GM18867 (cell line): ENCODE measurements around the gene CTDP1.
"Not testable (repeated sequence)": the region's sequence is repeated elsewhere in the genome, so short reads cannot be mapped to it uniquely, and the experiment has no call there.

ENCODE experiments used
- ATAC-seq: cut with Tn5 transposase; IDR thresholded peaks from one replicate; pipeline ENCODE4 v1.9.1; 2021; ENCODE audit warnings: mild to moderate bottlenecking, moderate library complexity; ENCODE audit not compliant: unreplicated experiment

The CTDP1 gene

DNA sequence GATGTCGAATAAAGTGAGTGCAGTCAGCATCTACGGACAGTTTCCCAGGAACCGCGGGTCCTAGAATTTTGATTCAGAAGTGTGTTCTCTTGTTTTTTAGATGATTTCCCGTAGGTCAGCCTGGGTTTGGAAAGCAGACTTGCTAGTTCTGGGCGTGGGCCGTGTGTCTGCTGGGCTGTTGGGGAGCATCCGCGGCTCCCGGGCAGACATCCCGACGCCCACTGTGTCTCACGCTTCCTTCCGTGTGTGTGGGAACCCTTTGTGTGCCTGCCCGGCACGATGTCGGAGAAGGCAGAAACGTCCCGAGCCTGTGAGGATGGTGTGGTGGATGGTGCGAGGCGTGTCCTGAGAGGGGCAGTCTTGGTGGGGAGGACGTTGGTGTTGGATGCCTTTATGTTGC, 18.4 kb downstream of the CTDP1 start:
- ATAC-seq, result no peak

DNA sequence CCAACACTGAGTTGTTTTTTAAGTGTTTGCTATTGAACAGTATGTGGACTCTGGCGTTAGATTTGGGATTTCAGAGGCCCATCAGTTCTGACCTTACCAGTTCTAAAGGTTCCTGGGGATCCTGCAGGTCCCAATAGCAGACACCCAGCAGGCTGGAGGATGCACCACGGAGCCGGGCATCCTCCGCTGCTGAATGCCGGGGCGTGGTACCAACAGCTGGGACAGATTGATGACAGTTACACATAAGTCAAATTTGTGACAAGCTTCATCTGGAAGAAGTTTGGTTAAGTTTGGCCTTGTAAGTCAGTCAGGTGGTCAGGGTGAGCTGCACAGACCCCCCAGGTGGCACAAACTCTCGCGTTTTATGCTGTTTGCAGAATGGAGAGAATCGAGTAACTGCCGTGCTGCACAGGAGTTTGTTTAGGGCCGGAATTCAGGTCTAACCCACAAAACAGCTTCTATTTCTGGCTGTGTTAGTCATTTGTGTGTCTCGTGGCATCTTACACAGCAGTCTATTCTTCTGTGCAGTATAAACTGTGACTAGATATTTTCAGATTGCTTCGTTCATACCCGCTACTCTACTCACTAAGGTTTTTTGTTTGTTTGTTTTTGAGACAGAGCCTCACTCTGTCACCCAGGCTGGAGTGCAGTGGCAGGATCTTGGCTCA, 19.2 kb downstream of the CTDP1 start:
- ATAC-seq, result no peak

DNA sequence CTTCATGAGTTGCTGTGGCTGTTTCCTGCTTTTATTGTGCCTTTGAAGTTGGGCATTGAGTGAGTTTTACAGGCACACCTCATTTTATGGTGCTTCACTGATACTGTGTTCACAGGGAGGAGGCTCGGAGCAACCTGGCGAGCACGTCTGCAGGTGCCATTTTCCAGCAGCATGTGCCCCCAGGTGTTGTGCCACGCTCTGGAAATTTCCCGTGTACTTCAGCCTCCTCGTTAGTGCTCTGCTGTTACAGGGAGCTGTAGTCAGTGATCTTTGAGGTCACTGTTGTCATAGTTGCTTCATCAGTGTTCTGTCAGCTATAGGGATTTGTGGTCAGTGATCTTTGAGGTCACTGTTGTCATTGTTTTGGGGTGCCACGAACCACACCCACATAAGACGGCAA, 20.1 kb downstream of the CTDP1 start:
- ATAC-seq, result no peak

DNA sequence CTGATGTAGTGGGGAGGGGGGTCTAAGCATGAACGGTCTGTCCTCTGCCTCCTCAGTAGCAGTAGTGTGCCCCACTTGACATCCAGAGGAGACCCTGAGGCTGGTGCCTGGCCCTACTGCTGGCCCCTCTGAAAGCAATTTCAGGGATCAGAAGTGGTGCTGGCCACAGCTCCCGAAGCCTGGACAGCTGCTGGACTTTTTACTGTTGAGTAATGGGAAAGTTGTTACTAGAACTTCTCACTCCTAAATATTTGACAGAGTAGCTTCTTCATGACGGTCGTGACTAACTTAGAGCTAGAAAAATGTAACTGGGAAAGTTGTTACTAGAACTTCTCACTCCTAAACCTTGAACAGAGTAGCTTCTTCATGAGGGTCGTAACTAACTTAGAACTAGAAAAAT, 23.3 kb downstream of the CTDP1 start:
- ATAC-seq, result no peak

DNA sequence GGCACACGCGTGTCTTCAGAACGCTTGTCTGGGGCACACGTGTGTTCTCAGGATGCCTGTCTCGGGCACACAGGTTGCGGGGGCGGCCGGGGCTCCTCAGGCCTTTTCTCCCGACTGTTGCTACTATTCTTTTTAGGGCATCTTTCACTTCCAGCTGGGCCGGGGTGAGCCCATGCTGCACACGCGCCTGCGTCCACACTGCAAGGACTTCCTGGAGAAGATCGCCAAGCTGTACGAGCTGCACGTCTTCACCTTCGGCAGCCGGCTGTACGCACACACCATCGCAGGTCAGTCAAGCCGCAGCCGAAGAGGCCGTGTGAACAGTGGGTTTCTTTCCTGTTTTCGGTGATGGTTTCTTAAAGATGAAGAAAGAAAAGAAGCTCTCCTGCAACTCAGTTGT, 25.0 kb downstream of the CTDP1 start:
- ATAC-seq, result no peak

DNA sequence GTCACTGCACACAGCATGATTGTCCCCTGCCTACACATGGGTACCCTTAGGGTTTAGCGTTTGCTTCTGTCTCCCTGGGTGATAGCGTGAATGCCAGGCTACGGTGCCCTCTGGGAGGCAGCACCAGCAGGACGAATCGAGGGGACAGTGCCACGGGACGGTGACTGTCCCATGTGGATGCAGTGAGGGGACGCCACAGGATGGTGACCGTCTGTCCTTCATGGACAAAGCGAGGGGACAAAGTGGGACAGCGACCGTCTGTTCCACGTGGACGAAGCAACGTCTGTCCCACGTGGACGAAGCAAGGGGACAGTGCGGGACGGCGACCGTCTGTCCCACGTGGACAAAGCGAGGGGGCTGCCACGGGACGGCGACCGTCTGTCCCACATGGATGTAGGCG, 25.7 kb downstream of the CTDP1 start:
- ATAC-seq, result no peak

DNA sequence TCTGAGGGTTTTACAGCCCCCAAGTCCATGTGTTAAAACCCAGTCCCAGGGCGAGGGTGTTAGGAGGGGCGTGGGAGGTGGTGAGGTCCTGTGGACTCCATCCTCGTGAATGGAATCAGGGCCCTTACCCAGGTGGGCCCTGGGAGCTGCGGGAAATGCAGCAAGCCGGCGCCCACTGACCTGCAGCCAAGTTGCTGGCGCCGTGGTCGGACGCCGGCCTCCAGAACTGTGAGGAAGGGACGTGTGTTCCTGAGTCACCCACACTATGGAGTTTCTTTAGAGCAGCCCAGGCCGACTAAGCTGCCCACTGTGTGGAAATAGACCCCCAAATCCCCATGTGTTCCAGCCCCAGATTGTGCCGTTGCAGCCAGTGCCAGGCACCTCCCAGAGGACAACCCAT, 26.4 kb downstream of the CTDP1 start:
- ATAC-seq, result no peak

DNA sequence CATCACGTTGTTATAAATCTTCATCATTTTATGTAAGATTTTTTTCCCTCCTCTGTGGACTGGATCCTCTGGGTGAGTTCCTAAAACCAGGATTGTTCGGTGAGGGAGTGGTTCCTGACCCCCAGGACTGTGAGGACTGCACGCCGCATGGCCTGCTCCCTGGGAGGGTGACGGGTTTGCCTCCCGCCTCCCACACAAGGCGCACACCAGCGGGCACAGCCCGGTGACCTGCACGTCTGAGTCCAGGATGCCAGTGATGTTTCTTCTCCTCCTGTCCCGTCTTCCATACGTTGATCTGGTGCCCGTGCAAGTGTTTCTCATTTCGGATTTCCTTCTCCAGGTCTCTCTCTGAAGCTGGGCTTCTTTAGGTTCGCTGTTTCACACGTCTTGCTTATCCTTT, 27.1 kb downstream of the CTDP1 start:
- ATAC-seq, result no peak

DNA sequence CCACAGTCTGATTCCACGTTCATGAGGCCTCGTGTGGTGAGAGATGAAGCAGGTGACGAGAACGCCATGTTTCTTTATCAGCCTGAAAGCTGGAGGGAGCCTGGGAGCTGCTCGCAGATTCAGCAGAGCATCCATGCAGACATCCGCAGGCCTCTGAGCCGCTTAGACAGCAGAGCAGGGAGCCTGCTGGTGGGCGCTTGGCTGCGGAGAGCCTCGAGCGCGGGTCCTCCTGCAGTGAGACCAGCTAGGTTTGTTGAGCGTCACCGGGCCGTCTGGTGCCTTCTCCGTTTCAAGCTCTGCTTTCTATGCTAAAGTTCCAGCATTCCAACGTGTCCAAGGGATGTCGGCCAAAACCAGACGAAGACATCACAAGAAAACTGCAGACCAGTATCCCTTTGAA, 27.6 kb downstream of the CTDP1 start:
- ATAC-seq, result no peak

DNA sequence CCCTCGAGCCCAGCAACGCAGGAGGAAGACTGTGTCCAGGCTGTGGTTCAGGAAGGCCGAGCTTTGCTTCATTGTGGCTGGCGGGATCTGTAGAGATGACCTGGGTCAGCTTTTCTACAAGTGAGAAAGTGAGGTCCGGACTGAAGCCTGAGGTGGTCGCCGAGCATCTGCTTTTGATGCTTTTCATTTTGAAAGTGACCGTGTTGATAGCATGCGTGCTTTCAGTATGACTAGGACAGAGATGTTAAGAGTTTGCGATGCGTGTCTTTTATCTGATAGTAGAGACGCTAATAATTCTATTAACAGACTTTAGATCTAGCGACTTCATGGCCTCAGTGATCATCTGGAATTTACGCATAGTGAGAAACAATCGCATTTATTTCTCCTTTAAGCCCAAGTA, 28.1 kb downstream of the CTDP1 start:
- no peak for ATAC-seq

DNA sequence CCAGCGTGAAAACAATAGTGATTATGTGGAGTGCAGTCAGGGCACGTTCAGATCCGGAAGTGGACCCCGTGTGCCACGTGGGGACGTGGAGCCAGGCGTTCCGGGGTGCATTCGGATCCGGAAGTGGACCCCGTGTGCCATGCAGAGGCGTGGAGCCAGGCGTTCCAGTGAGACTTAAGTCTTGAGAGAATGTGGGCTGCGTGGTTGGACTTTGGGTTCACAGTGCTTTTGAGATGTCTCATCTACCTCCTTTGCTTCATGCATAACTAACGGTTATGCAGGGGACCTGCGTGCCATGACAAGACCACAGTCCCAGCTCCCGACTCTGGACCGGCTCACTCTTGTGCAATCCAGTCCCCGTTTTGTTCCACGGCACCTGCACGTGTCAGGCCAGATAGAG, 28.8 kb downstream of the CTDP1 start:
- ATAC-seq, result no peak

DNA sequence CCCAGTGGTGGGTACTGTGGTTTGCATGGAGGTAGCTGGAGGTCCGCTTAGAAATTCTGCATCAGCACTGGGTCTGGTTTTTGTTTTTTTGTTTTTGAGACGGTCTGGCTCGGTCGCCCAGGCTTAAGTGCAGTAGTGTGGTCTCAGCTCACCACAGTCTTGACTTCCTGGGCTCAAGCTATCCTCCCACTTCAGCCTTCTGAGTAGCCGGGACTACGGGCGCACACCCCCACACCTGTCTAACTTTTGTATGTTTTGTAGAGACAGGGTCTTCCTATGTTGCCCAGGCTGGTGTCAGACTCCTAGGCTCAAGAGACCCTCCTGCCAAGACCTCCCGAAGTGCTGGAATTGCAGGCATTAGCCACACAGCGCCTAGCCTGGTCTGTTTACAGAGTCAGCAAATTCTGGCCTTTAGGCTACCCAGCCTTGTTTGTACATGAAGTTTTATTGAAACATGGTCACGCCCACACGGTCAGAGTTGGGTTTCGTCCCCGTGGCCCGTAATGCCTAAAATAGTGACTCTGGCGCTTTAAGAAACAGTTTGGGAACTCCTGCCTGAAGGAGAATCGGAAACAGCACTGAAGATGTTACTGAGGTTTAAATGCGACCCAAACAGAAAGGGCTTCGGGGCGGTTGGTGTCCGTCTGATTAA, 32.7 kb downstream of the CTDP1 start:
- ATAC-seq, result no peak

DNA sequence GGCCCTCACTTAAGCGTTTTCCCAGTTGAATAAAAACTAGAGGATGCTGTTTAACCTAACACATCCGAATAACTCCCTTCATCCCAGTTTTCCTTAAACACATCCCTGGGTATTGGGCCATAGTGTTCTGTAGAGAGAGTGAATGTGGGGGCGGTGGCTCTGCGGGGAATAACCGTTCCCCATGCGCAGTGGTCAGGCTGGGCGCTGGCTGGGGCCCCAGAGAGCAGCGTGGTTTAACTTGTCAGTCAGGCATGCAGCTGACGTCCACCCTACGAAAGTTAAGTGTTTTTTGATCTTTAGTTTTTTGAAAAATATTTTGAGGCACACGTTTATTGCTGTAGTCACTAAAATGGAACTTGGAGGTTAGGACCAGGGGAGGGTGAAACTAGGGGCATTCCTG, 33.7 kb downstream of the CTDP1 start:
- ATAC-seq, result no peak

DNA sequence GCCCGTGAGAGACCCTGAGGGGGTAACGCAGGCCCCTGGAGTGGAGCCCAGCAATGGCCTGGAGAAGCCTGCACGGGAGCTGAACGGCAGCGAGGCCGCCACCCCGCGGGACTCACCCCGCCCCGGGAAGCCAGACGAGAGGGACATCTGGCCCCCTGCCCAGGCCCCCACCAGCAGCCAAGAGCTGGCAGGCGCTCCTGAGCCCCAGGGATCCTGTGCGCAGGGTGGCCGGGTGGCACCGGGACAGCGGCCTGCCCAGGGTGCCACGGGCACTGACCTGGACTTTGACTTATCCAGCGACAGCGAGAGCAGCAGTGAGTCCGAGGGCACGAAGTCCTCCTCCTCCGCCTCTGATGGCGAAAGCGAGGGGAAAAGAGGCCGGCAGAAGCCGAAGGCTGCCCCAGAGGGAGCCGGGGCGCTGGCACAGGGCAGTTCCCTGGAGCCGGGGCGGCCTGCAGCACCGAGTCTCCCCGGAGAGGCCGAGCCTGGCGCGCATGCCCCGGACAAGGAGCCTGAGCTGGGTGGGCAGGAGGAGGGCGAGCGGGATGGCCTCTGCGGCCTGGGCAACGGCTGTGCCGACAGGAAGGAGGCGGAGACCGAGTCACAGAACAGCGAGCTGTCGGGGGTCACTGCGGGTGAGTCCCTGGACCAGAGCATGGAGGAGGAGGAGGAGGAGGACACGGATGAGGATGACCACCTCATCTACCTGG, 35.1 kb downstream of the CTDP1 start:
- ATAC-seq, result no peak

DNA sequence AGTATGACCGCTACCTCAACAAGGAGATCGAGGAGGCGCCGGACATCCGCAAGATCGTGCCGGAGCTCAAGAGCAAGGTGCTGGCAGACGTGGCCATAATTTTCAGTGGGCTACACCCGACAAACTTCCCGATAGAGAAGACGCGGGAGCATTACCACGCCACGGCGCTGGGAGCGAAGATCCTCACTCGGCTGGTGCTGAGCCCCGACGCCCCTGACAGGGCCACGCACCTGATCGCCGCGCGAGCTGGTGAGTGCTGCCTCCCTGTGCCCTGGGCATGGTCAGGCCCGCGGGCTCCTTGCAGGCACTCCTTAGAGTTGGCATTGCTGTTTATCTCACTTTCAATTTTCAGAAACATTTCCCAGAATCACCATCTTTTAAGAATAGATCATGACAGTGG, 35.7 kb downstream of the CTDP1 start:
- ATAC-seq, result no peak

DNA sequence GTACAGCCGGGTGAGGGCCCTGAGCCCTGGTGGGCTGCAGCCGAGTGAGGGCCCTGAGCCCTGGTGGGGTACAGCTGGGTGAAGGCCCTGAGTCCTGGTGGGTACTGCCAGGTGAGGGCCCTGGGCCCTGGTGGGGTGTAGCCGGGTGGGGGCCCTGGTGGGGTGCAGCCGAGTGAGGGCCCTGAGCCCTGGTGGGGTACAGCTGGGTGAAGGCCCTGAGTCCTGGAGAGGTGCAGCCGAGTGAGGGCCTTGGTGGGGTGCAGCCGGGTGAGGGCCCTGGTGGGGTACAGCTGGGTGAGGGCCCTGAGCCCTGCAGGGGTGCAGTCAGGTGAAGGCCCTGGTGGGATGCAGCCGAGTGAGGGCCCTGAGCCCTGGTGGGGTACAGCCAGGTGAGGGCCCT, 37.5 kb downstream of the CTDP1 start:
- no peak for ATAC-seq

DNA sequence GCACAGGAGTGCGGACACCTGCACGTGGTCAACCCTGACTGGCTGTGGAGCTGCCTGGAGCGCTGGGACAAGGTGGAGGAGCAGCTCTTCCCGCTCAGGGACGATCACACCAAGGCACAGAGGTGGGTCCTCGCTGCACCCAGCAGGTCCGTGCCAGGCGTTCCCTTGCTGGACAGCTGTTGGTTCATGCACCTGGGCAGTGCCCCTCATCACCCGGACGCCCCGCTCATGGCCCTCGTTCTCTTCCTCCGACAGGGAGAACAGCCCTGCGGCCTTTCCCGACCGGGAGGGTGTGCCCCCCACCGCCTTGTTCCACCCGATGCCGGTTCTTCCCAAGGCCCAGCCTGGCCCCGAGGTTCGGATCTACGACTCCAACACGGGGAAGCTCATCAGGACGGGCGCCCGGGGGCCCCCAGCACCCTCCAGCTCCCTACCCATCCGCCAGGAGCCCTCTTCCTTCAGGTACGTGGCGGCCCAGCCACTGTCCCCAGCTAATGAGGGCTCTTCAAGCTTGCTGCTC, 38.0 kb downstream of the CTDP1 start:
- ATAC-seq, result no peak

DNA sequence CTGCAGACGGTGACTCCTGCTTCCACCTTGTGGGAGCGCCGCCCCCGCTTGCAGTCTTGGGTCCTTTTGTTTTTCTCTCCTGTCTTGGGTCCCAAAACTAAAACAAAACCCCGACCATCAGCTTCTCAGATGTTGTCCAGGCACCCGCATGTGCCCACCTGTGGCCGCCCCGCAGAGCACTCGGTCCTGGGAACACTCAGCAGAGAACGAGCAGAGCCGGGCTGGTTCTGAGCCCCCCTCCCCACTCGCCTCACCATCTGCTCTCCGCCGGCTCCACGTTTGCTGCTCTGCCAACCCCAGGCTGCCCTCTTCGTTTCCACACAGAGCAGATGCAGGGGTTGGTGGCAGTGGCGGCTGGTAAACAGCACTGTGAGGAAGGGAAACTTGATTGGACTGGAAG, 38.5 kb downstream of the CTDP1 start:
- no peak for ATAC-seq

DNA sequence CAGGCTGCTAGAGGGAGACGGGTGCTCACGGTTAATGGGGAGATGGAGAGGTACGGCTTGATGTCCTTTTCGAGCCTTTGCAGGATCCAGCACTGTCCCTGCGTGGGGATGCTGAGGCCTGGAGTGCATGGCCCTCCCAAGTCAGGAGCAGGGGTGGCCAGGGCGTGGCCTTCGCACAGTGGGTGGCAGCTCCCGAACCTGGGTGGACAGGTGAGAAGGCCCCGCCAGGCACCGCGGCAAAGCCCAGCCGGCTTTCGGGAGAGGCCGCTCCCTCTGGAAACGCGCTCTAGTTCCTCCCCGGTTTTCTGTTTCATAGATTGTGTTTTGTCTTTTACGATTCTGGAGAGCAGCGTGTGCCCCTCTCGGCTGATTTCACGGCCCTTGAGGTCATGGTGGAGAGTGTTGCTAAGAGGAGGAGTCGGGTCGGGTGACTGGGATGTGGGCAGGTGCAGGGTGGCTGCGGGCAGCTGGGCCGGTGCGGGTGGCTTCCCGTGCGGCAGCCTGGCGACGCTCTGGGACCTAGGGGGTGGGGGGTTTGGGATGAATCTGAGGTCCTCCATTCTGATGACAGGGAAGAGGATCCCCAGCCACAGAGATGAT, 39.4 kb downstream of the CTDP1 start:
- no peak for ATAC-seq

DNA sequence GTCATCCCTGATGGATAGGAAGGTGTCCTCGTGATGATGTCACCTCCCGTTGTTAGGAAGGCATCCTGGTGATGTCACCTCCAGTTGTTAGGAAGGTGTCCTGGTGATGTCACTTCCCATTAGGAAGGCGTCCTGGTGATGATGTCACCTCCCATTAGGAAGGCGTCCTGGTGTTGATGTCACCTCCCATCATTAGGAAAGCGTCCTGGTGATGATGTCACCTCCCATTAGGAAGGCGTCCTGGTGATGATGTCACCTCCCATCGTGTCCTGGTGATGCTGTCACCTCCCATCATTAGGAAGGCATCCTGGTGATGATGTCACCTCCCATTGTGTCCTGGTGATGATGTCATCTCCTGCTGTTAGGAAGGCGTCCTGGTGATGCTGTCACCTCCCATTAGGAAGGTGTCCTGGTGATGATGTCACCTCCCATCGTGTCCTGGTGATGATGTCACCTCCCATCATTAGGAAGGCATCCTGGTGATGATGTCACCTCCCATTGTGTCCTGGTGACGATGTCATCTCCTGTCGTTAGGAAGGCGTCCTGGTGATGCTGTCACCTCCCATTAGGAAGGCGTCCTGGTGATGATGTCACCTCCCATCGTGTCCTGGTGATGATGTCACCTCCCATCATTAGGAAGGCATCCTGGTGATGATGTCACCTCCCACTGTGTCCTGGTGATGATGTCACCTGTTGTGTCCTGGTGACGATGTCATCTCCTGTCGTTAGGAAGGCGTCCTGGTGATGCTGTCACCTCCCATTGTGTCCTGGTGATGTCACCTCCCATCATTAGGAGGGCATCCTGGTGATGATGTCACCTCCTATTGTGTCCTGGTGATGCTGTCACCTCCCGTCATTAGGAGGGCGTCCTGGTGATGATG, 40.1 kb downstream of the CTDP1 start:
- not testable (repeated sequence) for ATAC-seq

DNA sequence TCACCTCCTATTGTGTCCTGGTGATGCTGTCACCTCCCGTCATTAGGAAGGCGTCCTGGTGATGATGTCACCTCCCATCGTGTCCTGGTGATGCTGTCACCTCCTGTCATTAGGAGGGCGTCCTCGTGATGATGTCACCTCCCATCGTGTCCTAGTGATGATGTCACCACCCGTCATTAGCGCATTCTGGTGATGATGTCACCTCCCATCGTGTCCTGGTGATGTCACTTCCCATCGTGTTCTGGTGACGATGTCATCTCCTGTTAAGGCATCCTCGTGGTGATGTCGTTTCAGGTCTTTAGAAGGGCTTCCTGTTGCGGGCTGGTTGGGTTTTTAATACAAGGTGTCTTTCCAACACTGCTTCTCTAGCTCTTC, 40.7 kb downstream of the CTDP1 start:
- no peak for ATAC-seq
